Panc1 (cell line): ENCODE data around the gene ZNF555. TPM values are rescaled to one million over a fixed set of nuclear protein-coding genes. Genes with fewer than 3 reads are reported as not detected.

ENCODE experiments used
- ATAC-seq: fragments of 200-7000 bp; cut with Tn5 transposase; 2 replicates; pipeline ENCODE4 v1.9.1; 2020; ENCODE audit warnings: mild to moderate bottlenecking, moderate library complexity
- BruUV-seq: library from RNA; stranded (reverse); fragments of 400-500 nt; replicated peaks from 2 replicates; lab custom pipeline; 2021; lab: Mats Ljungman, UMichigan
- CTCF ChIA-PET: fragments of 300-600 bp; sonication (Branson Sonifier 250); formaldehyde crosslinking; loops from one replicate; lab custom pipeline; 2022; ENCODE audit warnings: antibody characterized with exemption; lab: Charles Lee
- POLR2A ChIA-PET: fragments of 300-600 bp; sonication (Branson Sonifier 250); formaldehyde crosslinking; loops from one replicate; lab custom pipeline; 2022; ENCODE audit warnings: antibody characterized with exemption; lab: Charles Lee
- DNase-seq: peaks from one replicate; pipeline ENCODE4 v3.0.0-alpha.2; 2010; ENCODE audit warnings: low read depth, low spot score
- H3K27ac ChIP-seq: 2 replicates; pipeline ENCODE4 v1.5.1; 2011; ENCODE audit warnings: mild to moderate bottlenecking, low read length, inconsistent platforms
- H3K27me3 ChIP-seq: fragments of 200-500 bp; sonication (Bioruptor generic); 2 replicates; pipeline ENCODE4 v1.6.0; 2014; ENCODE audit warnings: low read length, inconsistent platforms; ENCODE audit not compliant: control insufficient read depth, insufficient read depth
- H3K36me3 ChIP-seq: fragments of 200-500 bp; sonication (Bioruptor generic); 2 replicates; pipeline ENCODE4 v1.5.1; 2014; ENCODE audit warnings: inconsistent platforms, mild to moderate bottlenecking, low read length, moderate library complexity; ENCODE audit not compliant: control insufficient read depth, insufficient read depth
- H3K4me1 ChIP-seq: 2 replicates; pipeline ENCODE4 v1.5.1; 2011; ENCODE audit warnings: inconsistent platforms, mild to moderate bottlenecking, low read length, moderate library complexity; ENCODE audit not compliant: control insufficient read depth, insufficient read depth
- H3K4me3 ChIP-seq, 2 experiments: 2 replicates each; pipeline ENCODE4 v1.5.1; 2011 to 2012; ENCODE audit warnings: low read depth in 2 of 2, low read length in 2 of 2, mild to moderate bottlenecking in 2 of 2, inconsistent platforms in 1 of 2, moderate library complexity in 1 of 2
- H3K9me3 ChIP-seq: fragments of 200-500 bp; sonication (Bioruptor generic); 2 replicates; pipeline ENCODE4 v1.5.1; 2014; ENCODE audit warnings: low read depth, mild to moderate bottlenecking, inconsistent platforms, low read length, moderate library complexity; ENCODE audit not compliant: control insufficient read depth, insufficient read depth
- CTCF ChIP-seq: fragments of 450-650 bp; IDR thresholded peaks from 2 replicates; pipeline ENCODE4 v1.5.1; 2017; ENCODE audit warnings: mild to moderate bottlenecking
- POLR2AphosphoS5 ChIP-seq: IDR thresholded peaks from 2 replicates; pipeline ENCODE4 v1.6.1; 2012; ENCODE audit warnings: mild to moderate bottlenecking, low read depth, low read length, moderate library complexity
- SIN3A ChIP-seq: IDR thresholded peaks from 2 replicates; pipeline ENCODE4 v1.6.1; 2012; ENCODE audit warnings: low read depth, mild to moderate bottlenecking, low read length, moderate library complexity, borderline replicate concordance; ENCODE audit not compliant: insufficient read depth
- TCF7L2 ChIP-seq: IDR thresholded peaks from 2 replicates; pipeline ENCODE4 v1.6.1; 2011; ENCODE audit warnings: mild to moderate bottlenecking, low read depth, low read length, inconsistent platforms
- in situ Hi-C: cut with HindIII; loops from 2 replicates; pipeline ENCODE4 v1.10.0; 2016; ENCODE audit warnings: low sequenced_read_pairs, low pct_unique_long_range_greater_than_20kb
- intact Hi-C: fragments of 100-400 bp; cut with micrococcal nuclease; formaldehyde crosslinking; loops from one replicate; pipeline ENCODE4 v1.10.0; 2022; ENCODE audit not compliant: unreplicated experiment
- total RNA-seq: library from RNA; stranded (reverse); gene quantifications from one replicate; pipeline ENCODE4 v1.2.1, GENCODE V29; 2021; ENCODE audit not compliant: unreplicated experiment
- TF ChIP-seq, protein P1 (sequence below), 2 experiments: IDR thresholded peaks; 2 replicates each; pipeline ENCODE4 v1.6.1; 2011 to 2012; ENCODE audit warnings: low read depth in 2 of 2, control low read depth in 1 of 2, low read length in 1 of 2, mild to moderate bottlenecking in 1 of 2, moderate library complexity in 1 of 2; ENCODE audit not compliant: insufficient read depth in 1 of 2

Gene ZNF555
- total RNA-seq, 1 experiment from 2014 or later, result 7.3 TPM

- CTCF ChIA-PET, result no interaction called here
- TF ChIP-seq SIN3A, result no peak
- H3K36me3 ChIP-seq, result no peaks in the 10 kb centered on the region
Observed at GRCh38 chr19:2805261-2805900, 35.9 kb upstream of the ZNF555 start.

DNA sequence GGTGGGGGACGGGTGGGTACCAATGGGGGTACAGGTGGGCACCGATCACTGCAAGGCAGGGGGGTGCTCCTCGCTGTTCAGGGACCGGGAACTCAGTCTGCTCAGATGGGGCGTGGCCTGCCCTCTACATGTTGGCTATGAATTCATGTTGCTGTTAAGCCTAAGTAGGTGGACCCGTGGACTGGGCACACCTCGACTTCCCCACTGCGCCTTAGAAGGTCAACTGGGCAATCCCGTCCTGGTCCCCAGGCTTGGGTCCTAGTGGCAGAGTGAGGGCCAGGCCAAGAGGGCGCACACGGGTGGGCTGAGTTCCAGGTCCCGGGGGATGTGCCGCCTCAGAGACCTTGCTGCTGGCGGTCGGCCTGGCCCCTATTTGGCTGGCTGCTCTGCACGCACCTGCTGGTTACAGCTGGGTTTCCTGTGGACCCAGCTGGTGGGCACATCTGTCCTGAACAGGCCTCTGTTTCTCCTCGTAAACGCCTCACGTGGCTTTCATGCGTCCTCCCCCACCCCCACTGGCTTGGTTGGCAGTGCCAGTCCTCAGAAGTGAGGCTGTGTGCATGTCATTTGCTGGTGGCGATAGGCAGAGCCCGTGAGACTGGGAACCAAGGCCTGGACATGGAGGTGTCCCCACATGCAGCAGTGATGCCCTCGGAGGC is 35.2 kb upstream of the ZNF555 start:
- in situ Hi-C loops, result no loop called here

More at GRCh38 chr19:2805261-2805900, 35.9 kb upstream of the ZNF555 start:
- no TSS peak for BruUV-seq
- DNase-seq (no peak), ATAC-seq (no peak)
- H3K4me3 ChIP-seq, result no peak overlapping the region
- POLR2A ChIA-PET, result no interaction called here
- H3K9me3 ChIP-seq, result no peaks in the 10 kb centered on the region
- H3K27ac ChIP-seq, result no peak overlapping the region
- in situ Hi-C loops, result no loop called here
- no peaks in the 10 kb centered on the region for H3K4me1 ChIP-seq
- no peaks in the 10 kb centered on the region for H3K27me3 ChIP-seq
- intact Hi-C loops, result no loop called here

More for the DNA sequence above, 35.2 kb upstream of the ZNF555 start:
- Histone ChIP-seq H3K27me3 (no peaks in the 10 kb centered on the region), H3K4me3 (no peak overlapping the region), H3K36me3 (no peaks in the 10 kb centered on the region), H3K9me3 (no peaks in the 10 kb centered on the region), H3K4me1 (no peaks in the 10 kb centered on the region), H3K27ac (no peak overlapping the region)
- ChIA-PET POLR2A (no interaction called here), CTCF (no interaction called here)
- ATAC-seq (no peak), DNase-seq (no peak)
- no peak for TF ChIP-seq POLR2AphosphoS5
- TF ChIP-seq TCF7L2, result no peak
- no peak for TF ChIP-seq SIN3A
- TF ChIP-seq, protein P1, sequence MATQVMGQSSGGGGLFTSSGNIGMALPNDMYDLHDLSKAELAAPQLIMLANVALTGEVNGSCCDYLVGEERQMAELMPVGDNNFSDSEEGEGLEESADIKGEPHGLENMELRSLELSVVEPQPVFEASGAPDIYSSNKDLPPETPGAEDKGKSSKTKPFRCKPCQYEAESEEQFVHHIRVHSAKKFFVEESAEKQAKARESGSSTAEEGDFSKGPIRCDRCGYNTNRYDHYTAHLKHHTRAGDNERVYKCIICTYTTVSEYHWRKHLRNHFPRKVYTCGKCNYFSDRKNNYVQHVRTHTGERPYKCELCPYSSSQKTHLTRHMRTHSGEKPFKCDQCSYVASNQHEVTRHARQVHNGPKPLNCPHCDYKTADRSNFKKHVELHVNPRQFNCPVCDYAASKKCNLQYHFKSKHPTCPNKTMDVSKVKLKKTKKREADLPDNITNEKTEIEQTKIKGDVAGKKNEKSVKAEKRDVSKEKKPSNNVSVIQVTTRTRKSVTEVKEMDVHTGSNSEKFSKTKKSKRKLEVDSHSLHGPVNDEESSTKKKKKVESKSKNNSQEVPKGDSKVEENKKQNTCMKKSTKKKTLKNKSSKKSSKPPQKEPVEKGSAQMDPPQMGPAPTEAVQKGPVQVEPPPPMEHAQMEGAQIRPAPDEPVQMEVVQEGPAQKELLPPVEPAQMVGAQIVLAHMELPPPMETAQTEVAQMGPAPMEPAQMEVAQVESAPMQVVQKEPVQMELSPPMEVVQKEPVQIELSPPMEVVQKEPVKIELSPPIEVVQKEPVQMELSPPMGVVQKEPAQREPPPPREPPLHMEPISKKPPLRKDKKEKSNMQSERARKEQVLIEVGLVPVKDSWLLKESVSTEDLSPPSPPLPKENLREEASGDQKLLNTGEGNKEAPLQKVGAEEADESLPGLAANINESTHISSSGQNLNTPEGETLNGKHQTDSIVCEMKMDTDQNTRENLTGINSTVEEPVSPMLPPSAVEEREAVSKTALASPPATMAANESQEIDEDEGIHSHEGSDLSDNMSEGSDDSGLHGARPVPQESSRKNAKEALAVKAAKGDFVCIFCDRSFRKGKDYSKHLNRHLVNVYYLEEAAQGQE (IDR thresholded peaks at IDR 0.05; ENCODE audit: insufficient read depth in 1 of 2, low read depth in 2 of 2, low read length in 1 of 2), result no peak
- no peak for TF ChIP-seq CTCF
- no TSS peak for BruUV-seq
- intact Hi-C loops, result no loop called here
